ENCODE results near the gene PCBP2.

PCBP2 gene

DNA sequence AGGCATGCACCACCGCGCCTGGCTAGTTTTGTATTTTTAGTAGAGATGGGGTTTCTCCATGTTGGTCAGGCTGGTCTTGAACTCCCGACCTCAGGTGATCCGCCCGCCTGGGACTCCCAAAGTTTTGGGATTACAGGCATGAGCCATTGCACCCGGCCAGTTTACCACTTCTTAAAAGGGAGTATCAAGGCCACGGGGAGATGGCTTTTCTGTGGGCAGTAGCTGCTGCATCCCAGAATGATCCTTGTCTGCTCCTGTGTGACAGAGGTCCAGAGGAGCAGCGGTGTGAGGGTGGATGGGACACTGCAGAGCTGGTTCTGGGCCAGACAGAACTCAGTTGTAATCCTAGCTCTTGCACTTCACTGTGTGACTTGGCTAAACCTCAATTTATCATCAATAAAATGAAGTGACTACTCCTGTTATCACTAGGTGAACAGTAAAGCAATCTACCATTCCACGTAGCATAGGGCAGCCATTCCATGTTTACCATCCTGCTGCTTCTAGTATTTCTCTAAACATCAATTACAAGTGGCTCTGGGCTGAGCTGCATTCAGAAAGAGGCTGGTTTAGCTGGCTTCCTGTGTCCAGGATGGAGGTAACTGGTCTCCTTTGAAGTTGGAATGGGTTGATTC, 58.4 kb downstream of the PCBP2 start:
- ATAC-seq: no peak

GRCh38 chr12:53513712-53514410, 62.0 kb downstream of the PCBP2 start:
- no peak for ATAC-seq

GRCh38 chr12:53514628-53515290, 62.9 kb downstream of the PCBP2 start:
- no peak for ATAC-seq

DNA sequence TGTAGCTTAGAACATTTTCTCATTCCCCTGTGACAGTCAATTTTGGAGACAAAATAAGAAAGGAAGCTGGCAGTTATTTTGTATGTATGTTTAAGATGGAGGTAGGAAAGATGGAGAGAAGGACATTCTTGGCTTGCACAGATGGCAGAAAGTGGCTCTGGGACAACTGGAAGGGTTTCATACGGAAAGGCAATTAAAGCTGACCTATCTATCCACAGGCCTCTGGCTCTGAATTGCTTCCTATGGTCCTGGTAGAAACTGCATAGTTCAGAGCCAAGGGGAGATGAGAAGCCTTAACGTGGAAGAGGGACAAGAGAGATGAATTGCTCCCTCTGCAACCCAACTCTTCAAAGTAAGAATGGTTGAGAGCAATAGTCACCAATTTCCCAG, 63.4 kb downstream of the PCBP2 start:
- no peak for ATAC-seq

- no peak for ATAC-seq
These were observed 65.0 kb downstream of the PCBP2 start for GRCh38 chr12:53516758-53517455.

DNA sequence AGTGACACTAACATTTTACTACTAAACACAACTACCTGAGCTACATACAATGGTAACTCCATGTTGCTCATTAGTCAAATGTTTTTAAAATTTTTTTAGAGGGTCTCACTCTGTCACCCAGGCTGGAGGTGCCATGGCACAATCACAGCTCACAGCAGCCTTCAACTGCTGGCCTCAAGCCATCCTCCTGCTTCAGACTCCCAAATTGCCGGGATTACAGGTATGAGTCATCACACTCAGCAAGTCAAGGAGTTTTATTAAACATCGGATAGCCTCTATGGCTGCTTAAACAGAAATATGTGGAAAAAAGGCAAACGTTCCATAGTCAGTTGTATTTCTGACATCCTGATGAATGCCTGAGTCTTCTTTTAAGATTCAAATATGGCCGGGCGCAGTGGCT, 66.5 kb downstream of the PCBP2 start:
- no peak for ATAC-seq

DNA sequence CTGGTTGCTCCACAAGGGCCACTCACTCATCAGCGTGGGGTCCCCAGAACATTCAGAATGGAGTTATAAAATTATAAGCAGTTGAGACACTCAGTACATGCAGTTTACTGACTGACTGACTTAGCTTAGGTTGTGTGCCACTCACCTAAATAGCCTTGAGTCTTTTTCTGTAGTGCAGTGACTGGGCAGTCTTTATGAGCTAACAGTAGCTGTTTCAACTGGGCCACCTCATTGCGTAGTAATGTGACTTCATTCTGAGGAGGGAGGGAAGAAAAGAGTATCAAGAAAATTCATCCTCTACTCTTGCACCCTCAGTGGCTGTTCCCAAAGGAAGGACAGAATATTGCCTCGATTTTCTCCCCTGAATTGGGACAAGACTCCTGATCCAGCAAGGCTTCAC, 71.2 kb downstream of the PCBP2 start:
- ATAC-seq: no peak

GRCh38 chr12:53524476-53524875, 72.6 kb downstream of the PCBP2 start:
- no peak for ATAC-seq

- no peak for ATAC-seq
These were observed 78.2 kb downstream of the PCBP2 start for GRCh38 chr12:53530061-53530460.
